ENCODE results near the gene LRFN5.

DNA sequence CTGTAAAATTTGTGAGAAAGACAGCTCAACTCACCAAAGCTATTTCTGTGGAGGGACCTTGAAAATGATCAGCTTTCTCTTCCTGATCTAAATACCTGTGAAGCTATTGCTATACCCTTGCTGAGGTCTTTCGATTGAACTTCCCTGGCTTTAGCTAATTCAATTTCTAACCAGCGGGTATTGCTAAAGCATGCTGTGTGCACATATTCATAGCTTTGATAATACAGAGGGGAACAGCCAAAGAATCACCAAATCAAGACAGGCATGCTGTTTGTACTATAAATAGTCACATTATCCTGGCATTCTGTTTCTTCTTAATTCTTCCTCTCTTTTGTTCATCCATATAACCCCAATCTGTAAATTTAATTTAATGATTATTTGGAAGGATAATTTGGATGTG lies 233.0 kb downstream of the LRFN5 start:
- TF ChIP-seq, protein P1, sequence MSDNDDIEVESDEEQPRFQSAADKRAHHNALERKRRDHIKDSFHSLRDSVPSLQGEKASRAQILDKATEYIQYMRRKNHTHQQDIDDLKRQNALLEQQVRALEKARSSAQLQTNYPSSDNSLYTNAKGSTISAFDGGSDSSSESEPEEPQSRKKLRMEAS (IDR thresholded peaks at IDR 0.05; ENCODE audit: low read depth, low read length): no peak
- TF ChIP-seq, protein P2, sequence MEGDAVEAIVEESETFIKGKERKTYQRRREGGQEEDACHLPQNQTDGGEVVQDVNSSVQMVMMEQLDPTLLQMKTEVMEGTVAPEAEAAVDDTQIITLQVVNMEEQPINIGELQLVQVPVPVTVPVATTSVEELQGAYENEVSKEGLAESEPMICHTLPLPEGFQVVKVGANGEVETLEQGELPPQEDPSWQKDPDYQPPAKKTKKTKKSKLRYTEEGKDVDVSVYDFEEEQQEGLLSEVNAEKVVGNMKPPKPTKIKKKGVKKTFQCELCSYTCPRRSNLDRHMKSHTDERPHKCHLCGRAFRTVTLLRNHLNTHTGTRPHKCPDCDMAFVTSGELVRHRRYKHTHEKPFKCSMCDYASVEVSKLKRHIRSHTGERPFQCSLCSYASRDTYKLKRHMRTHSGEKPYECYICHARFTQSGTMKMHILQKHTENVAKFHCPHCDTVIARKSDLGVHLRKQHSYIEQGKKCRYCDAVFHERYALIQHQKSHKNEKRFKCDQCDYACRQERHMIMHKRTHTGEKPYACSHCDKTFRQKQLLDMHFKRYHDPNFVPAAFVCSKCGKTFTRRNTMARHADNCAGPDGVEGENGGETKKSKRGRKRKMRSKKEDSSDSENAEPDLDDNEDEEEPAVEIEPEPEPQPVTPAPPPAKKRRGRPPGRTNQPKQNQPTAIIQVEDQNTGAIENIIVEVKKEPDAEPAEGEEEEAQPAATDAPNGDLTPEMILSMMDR (IDR thresholded peaks at IDR 0.05; ENCODE audit: low read depth, low read length): no peak
